NOMO-1 treated with dmso at 0.1 percent for 144 hours (cell line): Measurements from ENCODE around the gene BNC2.

Experiments used
- DNase-seq: peaks from one replicate; lab custom pipeline; 2025; ENCODE audit not compliant: unreplicated experiment; lab: John Stamatoyannopoulos, UW

Gene BNC2

DNA sequence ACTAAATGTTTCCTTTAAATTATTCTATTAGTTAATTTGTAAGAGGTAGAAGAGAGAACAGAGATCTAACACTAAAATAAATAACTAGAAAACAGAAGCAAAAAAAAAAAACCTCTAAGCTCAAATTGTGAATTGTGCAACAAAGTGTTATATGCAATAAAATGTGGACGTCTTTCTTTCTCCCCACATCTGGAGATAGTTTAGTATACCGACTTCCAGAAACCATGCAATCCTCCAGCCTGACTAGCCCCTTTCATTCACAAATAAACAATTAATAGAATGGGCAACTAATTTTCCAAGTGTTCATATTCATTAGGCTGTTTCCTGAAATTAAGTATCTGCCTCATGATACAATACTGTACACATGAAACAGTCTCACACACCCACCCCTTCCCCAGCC is 258.5 kb downstream of the BNC2 start:
- DNase-seq, result no peak

- no peak for DNase-seq
Measured at GRCh38 chr9:16611001-16611400, 259.5 kb downstream of the BNC2 start.

DNA sequence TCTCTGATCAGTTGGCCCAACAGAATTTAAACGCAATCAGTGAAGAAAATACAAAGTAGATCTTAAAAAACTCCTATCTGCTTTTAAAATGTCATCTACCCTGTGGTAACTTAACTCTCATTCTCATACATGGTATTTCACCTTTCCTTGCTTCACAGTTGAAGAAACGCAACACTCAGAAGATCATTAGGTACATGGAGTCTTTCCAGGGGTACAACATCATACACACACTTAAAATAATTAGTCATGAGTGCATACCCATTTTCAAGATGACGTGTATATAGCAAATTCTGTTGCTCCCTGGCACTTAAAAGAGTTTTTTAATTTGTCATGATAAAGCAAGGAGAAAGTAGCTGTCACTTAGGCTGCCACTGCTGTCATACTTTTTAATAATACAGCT is 259.9 kb downstream of the BNC2 start:
- no peak for DNase-seq

- no peak for DNase-seq
Measured at GRCh38 chr9:16608906-16609305, 261.6 kb downstream of the BNC2 start.

DNA sequence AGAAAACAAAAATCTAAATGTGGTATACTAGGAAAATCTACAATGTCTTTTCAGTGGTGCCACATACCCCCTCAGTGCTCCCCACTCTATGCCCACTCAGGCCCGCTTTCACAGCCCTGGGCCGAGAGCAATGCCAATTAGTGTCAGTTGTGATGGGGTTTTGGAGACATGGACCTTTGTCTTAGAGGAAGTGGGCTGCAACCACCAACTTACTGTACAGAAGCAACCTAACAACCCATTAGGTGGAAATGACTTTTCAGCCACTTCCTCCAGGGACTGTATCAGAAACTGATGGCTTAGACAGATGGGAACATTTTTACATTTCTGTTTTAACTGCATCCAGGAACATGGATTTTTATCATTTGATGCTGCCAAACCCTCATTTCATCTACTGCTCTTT is 268.0 kb downstream of the BNC2 start:
- no peak for DNase-seq

- no peak for DNase-seq
Measured at GRCh38 chr9:16601991-16602390, 268.5 kb downstream of the BNC2 start.

DNA sequence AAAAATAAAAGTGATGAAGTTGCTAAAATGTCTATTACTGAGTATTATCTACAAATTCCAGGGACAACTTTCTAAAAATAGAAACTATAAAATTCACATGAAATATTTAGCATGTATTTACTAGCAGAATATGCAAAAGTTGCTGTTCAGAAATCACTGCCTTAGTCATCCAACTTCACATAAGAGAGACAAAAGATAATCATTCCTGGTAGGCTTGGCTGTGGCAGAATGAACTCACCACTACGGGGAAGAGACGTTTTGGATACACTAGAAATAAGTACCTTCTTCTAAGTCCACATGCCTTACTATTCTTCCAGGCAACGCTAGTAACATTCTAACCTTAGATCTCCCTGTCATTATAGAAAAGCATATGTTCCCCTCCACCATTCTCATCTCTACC is 272.2 kb downstream of the BNC2 start:
- no peak for DNase-seq

DNA sequence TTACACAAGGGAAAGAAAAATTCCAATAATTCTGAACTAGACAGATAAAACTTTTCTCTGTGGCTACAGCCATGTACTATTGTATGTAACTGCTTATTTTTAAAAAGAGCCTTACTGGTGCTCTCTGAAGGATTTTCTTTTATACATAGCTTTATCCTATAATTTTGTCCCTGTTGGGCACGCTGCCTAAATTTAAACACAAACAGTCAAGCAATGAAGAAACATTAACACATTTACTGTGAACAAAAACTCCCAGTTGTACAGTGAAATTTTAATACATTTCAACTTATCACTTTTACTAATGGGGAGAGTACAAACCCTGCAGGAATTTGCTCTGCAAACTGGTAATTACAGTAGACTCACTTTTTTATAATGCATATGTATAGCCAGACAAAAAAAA is 273.3 kb downstream of the BNC2 start:
- no peak for DNase-seq

- DNase-seq, result no peak
Measured at GRCh38 chr9:16595227-16595626, 275.2 kb downstream of the BNC2 start.

- no peak for DNase-seq
Measured at GRCh38 chr9:16594787-16595186, 275.7 kb downstream of the BNC2 start.

- DNase-seq, result no peak
Measured at GRCh38 chr9:16593746-16594145, 276.7 kb downstream of the BNC2 start.

GRCh38 chr9:16591092-16591491 is 279.4 kb downstream of the BNC2 start:
- no peak for DNase-seq

DNA sequence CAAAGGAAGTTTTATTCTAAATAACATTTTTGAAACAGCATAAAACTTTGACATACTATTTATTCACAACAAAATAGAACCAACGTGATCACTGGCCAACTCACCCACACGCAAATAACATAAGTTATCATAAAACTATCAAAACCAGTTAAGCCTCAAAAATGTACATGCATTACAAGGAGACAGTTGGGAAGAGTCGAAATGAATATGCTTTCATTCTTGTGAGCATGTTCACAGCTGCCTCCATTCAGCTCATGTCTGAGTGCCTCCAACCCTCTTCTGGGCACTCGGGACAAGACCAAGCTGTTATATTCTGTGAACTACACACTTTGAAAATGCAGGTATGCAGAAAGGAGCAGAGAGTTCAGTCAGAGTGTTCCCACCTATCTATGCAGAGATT is 284.9 kb downstream of the BNC2 start:
- DNase-seq, result no peak

DNA sequence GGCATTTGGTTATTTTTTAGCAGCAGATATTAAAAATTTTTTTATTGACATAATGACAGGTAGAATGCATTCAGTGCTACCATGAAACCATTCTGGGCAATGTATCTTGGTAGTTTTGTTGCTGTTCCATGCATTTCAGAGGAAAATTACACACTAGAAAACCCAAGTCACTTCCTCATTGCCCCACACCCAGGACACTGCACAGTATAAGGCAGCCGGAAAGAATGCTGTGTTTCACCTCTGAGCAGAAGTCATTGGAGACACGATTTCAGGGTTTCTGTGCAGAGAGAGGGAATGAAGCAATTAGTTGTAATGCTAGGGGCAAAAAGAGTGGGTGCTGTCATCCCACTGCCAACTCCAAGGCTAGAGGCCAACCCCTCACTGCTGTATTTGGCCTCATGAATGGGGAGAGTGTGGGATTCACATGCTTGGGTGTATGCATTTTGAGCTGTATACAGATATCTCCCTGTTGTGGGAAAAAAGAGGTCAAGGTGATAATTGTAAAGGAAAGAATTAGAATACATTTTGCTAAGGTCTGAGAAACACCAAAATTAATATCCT is 290.5 kb downstream of the BNC2 start:
- DNase-seq, result no peak

DNA sequence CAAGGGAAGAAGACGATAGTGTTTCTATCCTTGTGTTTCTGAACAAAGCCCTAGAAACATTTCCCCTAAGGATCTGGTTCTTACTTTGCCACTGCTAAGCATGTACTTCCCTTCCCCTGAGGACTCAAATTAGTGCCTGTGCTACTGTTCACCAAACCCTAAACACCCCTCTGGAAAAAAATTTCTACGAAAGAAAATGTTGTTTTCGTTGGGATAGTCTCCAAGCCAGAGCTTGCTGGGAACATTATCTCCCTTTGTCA is 294.6 kb downstream of the BNC2 start:
- no peak for DNase-seq

- DNase-seq, result no peak
Measured at GRCh38 chr9:16575142-16575985, 295.1 kb downstream of the BNC2 start.

DNA sequence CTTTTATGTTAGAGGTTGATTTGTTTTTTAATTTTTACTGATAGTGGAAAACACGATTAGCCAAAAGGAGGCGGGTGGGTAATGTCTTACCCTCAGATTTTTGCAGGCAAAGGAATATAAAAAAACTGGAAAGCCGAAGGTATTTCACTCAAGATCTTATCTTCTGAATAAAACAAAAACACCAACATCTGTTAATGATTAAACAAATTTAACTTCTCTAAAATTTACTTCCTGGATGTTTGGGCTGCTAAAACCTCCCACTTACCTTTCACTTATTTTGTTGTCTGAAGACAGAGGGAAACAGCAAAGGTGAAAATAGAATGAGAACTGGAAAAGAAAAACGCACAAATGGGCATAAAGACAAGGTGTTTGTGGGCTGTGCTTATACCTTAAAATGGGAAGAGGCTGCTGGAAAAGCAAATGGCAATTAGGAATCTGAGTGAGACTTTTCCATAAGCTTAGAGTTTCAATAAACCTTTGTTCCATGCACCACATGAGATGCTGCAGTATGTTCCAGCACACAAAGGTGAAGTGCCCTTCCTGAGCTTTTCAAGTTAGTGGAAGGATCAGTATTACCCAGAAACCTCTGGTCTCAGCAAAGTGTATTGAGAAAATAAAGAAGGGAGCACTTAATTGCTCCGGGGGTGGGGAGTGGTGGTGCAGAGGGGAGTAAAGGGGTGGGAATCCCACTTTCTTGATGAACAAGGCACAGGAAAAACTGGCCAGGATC is 298.3 kb downstream of the BNC2 start:
- no peak for DNase-seq

DNA sequence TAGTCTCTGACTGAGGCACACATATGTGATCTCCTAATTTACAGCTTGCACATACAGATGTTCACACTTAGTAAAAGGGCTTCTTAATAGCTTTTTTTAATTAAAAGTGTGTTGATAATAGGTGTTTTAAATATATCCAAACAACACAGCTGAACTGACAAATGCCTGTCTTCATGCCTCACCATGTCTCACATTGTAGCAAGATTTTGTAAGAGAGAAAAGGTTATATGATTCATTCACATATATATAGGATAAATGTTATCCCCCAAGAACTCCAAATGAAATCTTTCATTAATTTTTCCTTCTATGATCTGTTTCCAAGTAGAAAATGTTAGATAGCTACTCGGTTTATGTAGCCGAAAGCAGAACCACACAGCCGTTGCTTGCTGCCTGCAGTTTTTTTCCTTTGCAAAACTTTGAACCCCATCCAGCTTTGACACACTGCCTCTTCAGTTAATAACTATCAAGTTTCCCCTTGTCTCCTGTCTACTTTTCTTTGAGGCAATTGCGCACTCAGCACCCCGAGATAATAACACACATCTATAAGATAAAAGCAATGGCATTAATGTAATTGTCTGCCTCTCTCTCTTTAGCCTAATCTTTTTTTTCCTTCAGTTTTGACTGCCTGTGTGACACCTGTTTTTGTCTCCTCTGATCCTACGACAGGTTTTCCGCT is 299.2 kb downstream of the BNC2 start:
- DNase-seq, result no peak

DNA sequence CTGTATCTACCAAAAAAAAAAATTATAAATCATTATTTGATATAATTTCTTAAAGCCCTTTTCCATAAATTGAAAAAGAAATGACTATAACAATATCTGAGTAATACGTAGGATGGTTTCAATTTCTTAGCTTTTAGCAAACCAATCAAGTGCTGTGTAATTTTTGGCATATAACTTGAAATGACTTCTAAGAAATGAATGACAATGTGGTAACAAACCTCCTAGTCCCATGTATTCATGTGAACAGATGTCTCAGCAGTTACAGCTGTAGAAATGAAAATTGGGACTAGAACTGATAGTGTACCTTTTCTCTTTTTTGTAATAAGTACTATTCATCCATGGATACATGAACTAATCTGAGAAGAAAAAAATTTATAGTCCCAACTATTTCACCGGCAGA is 307.0 kb downstream of the BNC2 start:
- no peak for DNase-seq

GRCh38 chr9:16561121-16561520 is 309.3 kb downstream of the BNC2 start:
- DNase-seq, result no peak

- DNase-seq, result no peak
Measured at GRCh38 chr9:16559418-16560188, 310.9 kb downstream of the BNC2 start.
